HG02970 (cell line): ENCODE results near the gene SLC30A2.

ENCODE experiments used
- ATAC-seq: cut with Tn5 transposase; IDR thresholded peaks from one replicate; pipeline ENCODE4 v1.9.1; 2021; ENCODE audit warnings: mild to moderate bottlenecking, moderate library complexity, moderate number of reproducible peaks; ENCODE audit not compliant: unreplicated experiment, low FRiP score

Gene SLC30A2

DNA sequence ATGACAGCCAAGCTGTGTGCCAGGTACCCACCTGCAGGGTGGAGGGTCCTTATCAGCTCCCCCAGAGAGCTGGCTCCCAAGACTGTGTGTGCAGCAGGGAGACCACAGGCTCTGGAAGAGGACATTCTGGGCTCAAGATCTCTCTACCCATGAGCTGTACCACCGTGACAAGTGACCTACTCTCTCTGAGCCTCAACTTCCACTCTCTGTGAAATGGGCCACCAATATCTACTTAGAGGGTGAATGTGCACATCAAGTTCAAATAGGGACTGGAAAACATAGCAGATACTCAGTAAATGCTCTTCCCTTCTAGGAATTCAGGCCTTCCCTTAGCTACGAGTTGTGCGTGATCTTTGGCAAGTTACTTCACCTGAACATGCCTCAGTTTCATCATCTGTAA is 1.5 kb downstream of the SLC30A2 start:
- no peak for ATAC-seq

DNA sequence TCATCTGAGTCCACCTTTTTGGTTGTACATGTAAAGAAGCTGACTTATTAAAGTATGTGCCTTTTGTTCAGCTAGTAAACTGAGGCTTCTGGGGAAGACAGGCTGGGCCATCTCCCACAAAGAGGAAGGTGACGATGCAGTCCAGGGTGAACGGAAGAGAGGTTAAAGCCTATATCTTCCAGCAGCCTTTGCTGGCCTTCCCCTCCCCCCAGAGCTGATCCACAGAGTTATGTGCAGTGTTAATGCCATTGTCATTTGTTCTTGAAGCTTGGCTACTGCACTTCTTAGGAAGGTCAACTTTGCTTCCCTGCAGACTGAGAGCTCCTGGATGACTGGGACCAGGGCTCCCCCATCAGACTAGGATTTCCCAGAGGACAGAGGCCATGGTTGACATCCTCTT is 2.2 kb downstream of the SLC30A2 start:
- no peak for ATAC-seq

- ATAC-seq, result no peak
Observed at GRCh38 chr1:26041978-26042377, 3.9 kb downstream of the SLC30A2 start.

DNA sequence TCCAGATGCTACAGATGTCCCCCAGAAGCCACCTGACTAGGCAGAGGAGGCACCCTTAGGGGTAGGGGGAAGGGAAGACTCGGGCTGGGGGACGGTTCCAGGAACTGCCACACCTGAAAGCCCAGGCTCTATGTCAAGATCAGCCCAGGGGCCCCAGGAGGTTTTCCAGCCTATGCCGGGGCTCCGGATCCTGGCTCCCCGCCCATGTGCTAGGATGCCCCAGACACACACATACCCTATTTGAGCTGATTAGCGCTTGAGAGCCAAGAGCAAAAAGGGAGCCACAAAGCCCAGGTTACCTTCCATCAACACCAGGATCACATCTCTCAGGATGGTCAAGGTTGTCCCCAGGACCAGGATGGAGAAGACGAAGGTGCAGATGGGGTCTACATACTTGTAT is 4.5 kb downstream of the SLC30A2 start:
- ATAC-seq, result no peak

- no peak for ATAC-seq
Observed at GRCh38 chr1:26038904-26039303, 7.0 kb downstream of the SLC30A2 start.

DNA sequence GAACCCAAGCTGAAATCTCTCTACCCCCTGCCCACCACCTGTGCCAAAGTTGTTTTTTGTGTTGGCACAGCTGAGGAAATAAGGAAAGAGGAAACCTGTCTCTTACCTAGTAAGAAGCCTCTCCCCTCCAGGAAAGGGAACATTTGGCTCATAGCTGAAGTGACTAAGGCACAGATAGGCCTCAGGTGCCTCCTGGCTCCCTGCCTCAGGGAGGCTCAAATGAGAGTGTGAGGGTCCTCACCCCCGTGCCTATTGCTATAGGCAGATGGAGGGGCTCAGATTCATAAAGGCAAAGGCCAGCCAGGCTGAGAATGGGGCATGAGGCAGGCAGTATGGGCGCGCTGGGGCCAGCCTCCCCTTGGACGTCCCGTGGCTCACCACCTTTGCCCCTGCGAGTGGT is 7.4 kb downstream of the SLC30A2 start:
- ATAC-seq, result no peak

DNA sequence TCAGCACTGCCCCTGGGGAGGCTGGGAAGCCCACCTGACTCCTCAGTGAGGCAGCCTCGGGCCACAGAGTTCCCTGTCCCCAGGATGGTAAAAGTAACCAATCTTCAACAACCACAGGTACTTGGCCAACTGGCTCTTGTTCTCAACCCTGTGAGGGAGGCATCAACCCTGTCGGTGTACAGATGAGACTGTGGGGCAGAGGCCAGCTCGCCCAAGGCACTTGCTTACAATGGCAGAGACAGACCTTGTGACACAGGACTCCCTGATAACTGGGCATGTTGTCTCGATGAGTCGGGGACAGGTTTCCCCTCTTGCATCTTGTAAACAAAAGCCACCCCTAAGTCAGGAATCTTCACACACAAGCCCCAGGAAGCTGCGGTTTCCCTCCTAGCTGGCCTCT is 8.0 kb downstream of the SLC30A2 start:
- no peak for ATAC-seq

- ATAC-seq, result no peak
Observed at GRCh38 chr1:26036756-26037281, 9.1 kb downstream of the SLC30A2 start.

GRCh38 chr1:26035959-26036755 is 9.8 kb downstream of the SLC30A2 start:
- ATAC-seq, result peak; percentile 80

DNA sequence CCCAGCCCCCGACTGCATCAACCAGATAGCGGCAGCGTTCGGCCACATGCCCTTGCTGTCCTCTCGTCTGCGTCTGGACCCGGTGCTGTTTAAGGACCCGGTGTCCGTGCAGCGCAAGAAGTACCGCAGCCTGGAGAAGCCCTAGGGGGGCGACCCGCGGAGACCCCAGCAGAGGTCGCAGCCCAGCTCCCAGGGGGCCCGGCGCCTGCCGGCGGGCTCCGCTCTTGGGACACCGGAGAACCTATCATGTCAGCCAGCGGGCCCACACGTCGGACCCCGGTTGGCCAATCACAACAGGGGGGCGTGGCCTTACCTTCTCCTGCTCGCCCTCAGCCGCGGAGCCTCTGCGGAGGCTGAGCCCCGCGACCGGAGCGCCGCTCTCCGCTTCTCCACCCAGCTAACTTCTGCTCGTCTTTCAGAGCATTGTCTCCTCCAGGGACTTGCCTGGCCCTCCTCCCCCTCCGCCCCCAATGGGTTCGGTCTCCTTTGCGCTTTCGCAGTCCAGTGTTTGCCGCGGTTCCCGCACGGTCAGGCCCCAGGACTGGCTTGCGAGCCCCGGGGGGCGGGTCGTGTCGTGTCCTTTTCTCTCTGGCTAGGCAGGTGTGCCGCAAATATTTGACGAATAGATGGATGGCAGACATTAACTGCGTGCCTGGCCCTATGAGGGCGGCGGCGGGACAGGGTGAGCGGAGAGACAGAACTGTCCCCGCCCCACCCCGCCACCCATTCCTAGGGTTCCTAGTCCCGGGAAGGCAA is 10.5 kb downstream of the SLC30A2 start:
- peak; percentile 74 for ATAC-seq

GRCh38 chr1:26034504-26035202 is 11.3 kb downstream of the SLC30A2 start:
- ATAC-seq, result no peak

DNA sequence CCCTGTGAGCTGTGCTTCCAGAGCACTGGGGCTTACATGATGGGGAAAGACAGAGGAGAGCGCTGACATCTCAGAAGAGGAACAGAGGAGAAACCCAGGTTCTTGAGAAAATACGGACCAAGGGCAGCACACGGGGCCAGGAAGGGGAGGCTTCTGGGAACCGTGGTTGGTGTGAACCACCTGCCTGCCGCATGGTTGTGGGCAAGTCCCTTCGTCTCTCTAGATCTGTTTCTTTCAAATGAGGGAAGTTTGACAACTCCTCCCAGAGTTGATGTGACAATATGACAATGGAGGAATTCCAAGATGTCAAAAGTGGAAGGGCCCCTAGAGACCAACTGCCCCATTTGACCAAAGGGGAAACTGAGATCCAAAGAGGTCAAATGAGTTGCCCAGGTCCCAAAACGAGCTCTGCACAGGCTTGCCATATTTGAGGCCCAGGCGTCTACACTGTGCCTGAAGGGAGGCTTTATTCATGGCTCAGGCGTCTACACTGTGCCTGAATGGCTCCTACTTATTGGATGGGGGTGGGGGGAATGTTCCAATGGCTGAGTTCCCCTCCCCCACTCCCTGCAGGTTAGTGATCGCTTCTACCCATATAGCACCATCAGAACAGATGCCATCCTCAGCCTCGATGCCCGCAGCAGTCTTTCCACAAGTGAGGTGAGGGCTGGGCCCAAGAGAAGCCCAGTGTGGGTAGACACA is 13.1 kb downstream of the SLC30A2 start:
- ATAC-seq, result no peak

DNA sequence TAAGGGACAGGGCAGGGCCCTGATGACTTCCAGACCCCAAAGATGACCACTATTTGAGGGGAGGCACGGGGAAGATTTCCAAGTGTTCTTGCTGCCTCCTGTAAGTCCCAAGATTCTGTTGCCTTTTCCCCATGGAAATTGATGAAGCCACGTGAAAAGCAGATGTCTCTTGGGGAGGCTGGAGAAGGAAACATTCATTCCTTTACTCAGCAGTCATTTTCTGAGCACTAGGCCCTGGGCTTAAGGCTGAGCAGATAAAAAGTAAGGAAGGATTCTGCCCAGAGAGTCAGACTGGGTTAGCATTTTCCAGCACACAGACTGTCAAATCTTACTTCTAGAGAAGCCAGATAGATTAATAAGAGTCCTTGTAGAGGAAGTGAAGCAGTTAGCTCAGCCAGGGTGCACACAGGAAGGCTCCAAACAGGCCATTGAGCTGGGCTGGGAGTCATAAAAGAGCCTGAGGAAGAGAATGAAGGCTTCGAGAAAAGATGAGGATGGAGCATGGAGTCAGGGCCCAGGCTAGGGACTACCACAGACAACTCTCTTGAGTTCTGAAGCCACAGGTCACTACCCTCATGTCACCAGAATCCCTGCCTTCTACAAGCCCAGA is 14.2 kb downstream of the SLC30A2 start:
- ATAC-seq, result no peak

DNA sequence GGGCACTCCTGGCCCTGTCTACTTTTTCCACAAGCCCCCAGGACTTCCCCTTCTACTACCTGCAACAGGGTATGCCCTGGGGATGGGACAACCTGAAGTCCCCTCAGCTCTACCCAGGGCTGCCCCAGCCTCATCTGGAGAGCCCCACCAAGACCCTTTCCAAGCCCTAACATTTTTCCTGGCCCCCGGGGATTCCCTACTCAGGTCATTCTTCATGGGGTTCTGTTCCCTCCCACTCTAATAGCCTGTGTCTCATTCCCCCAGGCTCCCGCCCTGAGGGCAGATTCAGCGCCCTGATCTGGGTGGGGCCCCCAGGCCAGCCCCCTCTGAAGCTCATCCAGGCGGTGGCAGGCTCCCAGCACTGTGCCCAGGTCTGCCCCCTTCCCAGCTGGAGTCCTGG is 14.7 kb downstream of the SLC30A2 start:
- no peak for ATAC-seq

DNA sequence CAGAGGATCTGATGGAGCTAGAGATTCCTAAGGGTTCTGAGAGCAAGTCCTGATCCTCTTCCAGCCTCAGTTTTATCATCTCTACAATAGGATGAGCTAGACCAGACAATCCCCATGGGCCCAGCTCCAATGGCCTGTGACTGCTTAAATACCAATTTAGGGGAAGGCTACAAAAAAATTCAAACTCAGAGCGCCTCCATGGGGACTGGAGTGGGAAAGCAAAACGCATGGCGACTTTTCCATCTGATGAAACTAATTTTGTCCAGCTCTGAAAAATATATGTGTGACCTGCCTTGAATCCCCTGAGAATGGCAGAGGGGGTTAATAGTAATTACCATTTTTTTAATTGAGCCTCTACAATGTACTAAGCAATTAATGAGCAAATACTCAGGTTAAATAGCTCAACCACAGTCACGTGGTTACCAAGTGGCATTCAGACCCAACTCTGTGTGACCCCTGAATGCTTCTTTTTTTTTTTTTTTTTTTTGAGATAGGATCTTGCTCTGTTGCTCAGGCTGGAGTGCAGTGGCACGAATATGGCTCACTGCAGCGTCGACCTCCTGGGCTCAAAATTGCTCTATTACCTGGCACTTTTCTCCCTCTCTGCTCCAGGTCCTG is 15.9 kb downstream of the SLC30A2 start:
- no peak for ATAC-seq

GRCh38 chr1:26029054-26029863 is 16.7 kb downstream of the SLC30A2 start:
- no peak for ATAC-seq

GRCh38 chr1:26028490-26028980 is 17.4 kb downstream of the SLC30A2 start:
- no peak for ATAC-seq

DNA sequence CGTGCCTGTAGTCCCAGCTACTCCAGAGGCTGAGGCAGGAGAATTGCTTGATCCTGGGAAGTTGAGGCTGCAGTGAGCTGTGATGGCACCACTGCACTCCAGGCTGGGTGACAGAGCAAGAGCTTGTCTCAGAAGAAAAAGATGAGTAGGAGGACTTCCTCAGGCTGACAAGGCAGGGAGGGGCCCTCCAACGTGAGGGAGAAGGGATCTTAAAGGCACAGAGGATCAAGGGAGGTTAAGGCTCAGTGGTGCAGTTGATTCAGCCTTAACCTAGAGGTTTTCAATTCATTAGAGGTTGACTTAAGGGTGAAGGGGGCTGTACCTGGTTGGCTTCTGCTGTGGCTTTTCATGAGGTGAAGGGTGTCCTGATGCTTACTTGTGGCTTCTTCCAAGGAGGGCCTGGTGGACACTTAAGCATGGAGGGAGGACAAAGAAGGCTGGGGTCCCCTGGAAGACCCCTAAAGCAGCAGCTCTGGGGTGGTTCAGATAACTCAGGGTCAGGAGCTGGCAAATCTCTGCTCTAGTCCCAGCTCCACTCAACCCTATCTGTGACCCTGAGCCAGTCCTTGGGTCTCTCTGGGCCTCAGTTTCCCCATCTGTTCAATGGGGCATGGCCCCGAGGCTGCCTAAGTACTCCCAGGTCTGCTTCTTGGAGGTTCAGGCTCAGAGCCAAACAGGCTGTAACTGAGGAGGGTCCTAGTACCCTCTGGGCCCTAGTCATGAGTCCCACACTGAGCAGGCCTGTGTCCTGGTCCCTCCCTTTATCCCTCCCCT is 18.0 kb downstream of the SLC30A2 start:
- no peak for ATAC-seq
